GM12872 (cell line): ENCODE data around the gene CP.

ENCODE experiments used
- TF ChIP-seq, protein P1 (sequence below): IDR thresholded peaks from 3 replicates; pipeline ENCODE4 v1.5.1; 2011; ENCODE audit warnings: low read depth, mild to moderate bottlenecking, low read length, moderate library complexity; ENCODE audit not compliant: insufficient read depth

The CP gene

DNA sequence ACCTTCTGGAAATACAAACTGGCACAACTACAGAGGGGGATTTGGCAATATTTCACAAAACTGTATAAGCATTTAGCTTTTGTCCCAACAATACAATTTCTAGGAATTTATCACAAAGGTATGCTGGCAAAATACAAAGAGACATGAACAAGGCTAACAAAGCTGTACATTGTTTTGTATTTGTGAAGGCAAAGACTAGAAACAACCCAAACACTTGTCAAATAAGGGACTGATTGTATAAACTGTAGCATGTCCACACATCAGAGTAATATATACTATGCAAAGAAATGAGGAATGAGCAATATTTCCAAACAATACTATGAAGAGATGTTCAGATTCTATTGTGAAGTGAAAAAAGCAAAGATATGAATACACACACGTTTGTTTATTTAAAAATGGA lies 26.4 kb downstream of the CP start:
- TF ChIP-seq, protein P1, sequence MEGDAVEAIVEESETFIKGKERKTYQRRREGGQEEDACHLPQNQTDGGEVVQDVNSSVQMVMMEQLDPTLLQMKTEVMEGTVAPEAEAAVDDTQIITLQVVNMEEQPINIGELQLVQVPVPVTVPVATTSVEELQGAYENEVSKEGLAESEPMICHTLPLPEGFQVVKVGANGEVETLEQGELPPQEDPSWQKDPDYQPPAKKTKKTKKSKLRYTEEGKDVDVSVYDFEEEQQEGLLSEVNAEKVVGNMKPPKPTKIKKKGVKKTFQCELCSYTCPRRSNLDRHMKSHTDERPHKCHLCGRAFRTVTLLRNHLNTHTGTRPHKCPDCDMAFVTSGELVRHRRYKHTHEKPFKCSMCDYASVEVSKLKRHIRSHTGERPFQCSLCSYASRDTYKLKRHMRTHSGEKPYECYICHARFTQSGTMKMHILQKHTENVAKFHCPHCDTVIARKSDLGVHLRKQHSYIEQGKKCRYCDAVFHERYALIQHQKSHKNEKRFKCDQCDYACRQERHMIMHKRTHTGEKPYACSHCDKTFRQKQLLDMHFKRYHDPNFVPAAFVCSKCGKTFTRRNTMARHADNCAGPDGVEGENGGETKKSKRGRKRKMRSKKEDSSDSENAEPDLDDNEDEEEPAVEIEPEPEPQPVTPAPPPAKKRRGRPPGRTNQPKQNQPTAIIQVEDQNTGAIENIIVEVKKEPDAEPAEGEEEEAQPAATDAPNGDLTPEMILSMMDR, result no peak

DNA sequence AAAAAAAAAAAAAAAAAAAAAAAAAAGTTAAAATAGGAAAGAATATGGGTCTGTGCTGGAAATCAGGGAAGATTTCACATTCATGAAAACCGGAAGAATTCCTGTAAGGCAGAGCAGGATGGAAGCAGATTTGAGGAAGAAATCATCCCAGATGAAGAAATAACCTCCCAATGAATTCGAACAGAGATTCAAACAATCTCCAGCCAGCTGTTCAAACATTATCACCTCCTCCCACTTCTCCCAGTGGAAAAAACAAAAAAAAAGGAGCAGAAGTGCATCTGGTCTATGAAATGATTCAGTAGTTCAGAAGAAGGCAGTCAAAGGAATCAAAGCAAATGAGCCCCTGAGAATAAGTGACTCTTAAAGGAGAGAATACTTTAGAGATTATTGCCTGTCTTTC lies 33.1 kb downstream of the CP start:
- TF ChIP-seq, protein P1, result no peak

DNA sequence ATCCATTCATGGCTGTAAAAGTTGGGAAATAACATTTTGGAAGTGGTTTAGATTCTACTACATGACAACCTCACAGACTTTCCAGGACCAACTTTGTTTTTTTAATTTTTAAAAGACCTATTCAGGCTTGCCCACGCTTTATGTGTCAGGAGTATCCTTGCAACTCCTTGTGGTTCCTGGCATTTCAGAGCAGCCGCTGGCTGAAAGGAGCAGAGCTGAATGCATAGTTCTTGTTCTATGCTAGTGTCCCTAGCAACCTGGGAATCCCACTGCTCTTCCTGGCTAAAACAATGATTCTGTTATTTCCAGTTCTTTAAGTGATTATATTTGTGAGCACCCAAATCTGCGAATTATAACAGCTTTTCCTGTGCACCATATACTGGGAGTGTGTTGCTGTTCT lies 34.9 kb downstream of the CP start:
- TF ChIP-seq, protein P1, result no peak

DNA sequence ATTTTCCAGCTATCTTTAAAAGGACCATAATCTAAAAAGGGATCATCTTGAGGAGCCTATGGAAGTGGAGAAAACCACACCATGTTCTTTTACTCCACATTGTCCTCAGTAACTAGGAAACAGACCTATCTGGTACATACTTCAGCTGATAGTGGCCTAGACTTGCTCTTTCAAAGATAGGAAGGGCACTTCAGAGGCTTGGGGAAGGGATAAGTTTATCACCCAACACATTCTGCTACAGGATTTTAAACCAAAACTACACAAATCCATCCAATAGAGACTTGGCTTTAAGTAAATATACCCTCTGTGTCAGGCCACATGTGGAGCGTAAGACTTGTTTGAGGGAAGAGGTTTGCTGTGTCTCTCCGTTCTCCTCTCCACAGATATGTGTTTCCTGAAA lies 35.4 kb downstream of the CP start:
- TF ChIP-seq, protein P1, result no peak

DNA sequence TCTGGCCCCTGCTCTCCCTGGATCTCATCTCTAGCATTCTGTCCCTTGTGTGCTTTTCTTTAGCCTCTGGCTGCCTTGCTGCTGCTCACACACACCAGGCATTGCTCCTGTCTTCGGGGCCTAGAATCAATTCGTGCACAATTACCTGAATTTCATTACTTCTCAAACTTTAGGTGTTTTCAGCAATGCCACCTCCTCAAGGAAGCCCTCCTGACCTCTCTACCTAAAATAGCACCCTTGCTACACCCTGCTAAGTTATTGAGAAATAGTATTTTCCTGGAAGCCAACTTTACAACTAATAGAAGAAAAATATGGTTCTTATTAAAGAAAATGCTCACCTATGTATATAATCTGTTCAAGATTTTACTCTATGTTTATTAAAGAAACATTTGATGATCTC lies 40.4 kb downstream of the CP start:
- TF ChIP-seq, protein P1, result no peak

DNA sequence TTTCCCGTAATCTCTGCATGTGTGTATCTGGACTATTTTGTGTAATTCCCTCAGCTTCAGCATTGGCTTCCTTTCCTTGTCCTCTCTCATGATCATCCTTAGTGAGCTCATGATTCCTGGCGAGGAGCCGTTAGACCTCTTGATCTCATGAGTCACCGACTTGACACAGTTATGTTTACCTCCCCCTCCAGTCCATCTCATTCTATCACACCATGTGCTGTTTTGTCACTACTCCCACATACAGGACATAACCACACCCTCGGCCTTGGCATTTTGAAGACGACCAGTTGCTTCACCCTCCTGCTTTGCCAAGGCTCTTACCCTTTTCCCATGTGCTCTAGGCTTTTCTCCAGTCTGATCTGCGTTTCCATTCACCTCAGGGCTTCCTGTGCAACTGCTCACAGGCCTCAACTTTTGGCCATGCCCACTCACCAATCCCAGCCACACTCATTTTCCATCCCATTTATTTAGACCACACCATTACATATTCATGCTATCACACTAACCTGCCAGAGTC lies 41.5 kb downstream of the CP start:
- TF ChIP-seq, protein P1, result no peak

DNA sequence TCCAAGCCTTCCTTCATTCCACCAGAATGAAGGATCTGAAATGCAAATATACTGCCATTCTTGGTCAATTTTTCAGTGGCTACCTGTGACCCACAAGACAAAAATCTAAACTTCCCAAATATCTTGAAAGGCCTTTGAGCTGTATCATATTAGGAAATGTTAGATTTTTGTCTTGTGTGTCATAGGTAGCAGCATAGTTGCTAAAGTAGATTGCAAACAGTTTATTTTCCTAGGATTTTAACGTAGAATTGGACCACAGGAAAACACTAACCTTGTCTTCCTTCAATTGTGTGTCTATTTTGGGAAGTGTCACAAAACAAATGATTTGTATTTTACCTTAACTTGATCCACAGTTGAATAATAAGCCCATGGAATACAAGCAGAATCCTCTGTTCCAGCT lies 42.4 kb downstream of the CP start:
- TF ChIP-seq, protein P1, result no peak

DNA sequence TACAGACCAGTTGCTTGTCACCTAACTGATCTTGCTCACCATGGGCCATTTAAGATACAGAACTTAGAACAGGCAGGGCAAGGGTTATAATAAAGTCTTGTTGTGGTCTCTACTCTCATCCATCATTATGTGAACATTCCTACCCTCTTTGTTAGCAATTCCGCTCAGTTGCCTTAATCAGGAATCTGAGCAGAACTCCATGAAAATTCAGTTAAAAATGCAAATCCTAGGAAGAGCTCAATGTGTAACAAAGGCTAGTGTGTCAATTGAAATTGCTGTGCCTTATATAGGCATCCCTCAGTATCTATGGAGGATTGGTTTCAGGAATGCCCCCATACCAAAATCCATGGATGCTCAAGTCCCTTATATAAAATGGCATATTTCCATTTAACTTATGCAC lies 44.5 kb downstream of the CP start:
- TF ChIP-seq, protein P1, result no peak
